Heart right ventricle (tissue), 16 donors: Measurements from ENCODE around the gene KIF6. TPM values are rescaled to one million over a fixed set of nuclear protein-coding genes. Genes with fewer than 3 reads are reported as not detected.

Experiments
- ATAC-seq, 8 donors: fragments of 200-7000 bp; cut with Tn5 transposase; one replicate each; pipeline ENCODE4 v1.9.1; 2020; ENCODE audit warnings: mild to moderate bottlenecking in 8 of 8, moderate library complexity in 8 of 8, moderate number of reproducible peaks in 1 of 8
- DNase-seq, 2 donors: peaks; one replicate each; pipeline ENCODE4 v3.0.0-alpha.2; 2020
- H3K27ac ChIP-seq, 10 donors: fragments of 200-600 bp; sonication (generic) in 2 of 10; one replicate each; pipeline versions ENCODE4 v1.5.0 to v1.8.0; 2020 to 2022; ENCODE audit warnings: mild to moderate bottlenecking in 3 of 10
- H3K27me3 ChIP-seq, 7 donors: fragments of 200-600 bp; one replicate each; pipeline ENCODE4 v1.8.0; 2021 to 2022; ENCODE audit warnings: mild to moderate bottlenecking in 2 of 7
- H3K36me3 ChIP-seq, 9 donors: fragments of 200-600 bp; sonication (generic) in 1 of 9; one replicate each; pipeline versions ENCODE4 v1.5.0 to v1.8.0; 2020 to 2022; ENCODE audit warnings: mild to moderate bottlenecking in 2 of 9
- H3K4me1 ChIP-seq, 9 donors: fragments of 200-600 bp; sonication (generic) in 1 of 9; one replicate each; pipeline versions ENCODE4 v1.5.0 to v1.8.0; 2020 to 2022; ENCODE audit warnings: mild to moderate bottlenecking in 4 of 9
- H3K4me3 ChIP-seq, 10 donors: fragments of 200-600 bp; sonication (generic) in 2 of 10; one replicate each; pipeline versions ENCODE4 v1.5.0 to v1.8.0; 2020 to 2022; ENCODE audit warnings: mild to moderate bottlenecking in 7 of 10, moderate library complexity in 2 of 10
- H3K9me3 ChIP-seq, 11 donors: fragments of 200-600 bp in 10 of 11; sonication (generic) in 2 of 11; one replicate each; pipeline versions ENCODE4 v1.5.0 to v1.8.0; 2013 to 2022; ENCODE audit warnings: mild to moderate bottlenecking in 2 of 11, control low read depth in 1 of 11, moderate library complexity in 1 of 11
- CTCF ChIP-seq, 9 donors: fragments of 200-600 bp; sonication (generic) in 2 of 9; IDR thresholded peaks; one replicate each; pipeline versions ENCODE4 v1.5.0 to v1.8.0; 2021 to 2022; ENCODE audit warnings: antibody characterized with exemption in 9 of 9, mild to moderate bottlenecking in 5 of 9, moderate library complexity in 1 of 9
- WGBS, 2 donors: extraction: QIAGEN DNeasy Blood & Tissue Kit; methylation state at CpG; one replicate each; pipeline ENCODE4 v1.1.7; 2013; ENCODE audit warnings: inconsistent platforms in 1 of 2; 5-methylcytosine and 5-hydroxymethylcytosine counted together
- intact Hi-C, 10 donors: fragments of 100-400 bp; cut with DNase I; formaldehyde crosslinking; loops; one replicate each; pipeline versions ENCODE4 v1.11.1 to v1.14.2; 2022
- polyA plus RNA-seq, 2 donors: library from polyadenylated mRNA; stranded (reverse); fragments of 200-250 nt; gene quantifications; one replicate each; pipeline ENCODE4 v1.2.3, GENCODE V29; 2013
- total RNA-seq, 10 donors: library from RNA; stranded (reverse); fragmentation: NEBNext Ultra II Directional in 3 of 10; extraction: Animal tissue kit (Norgen Biotek cat#: 25700) in 3 of 10; gene quantifications; one replicate each; pipeline versions ENCODE4 v1.2.1 to v1.2.4, GENCODE V29; 2021 to 2023
- donor health status: Arrhythmogenic right ventricular cardiomyopathy.
- donor health status: ischemic (EF 13 %, LVEDD 7.1; RV severe dilation, severe dysfunction).
- donor health status: healthy with polysubstance abuse.
- donor health status: DM: no; HTN: yes; CAD: no.
- donor health status: DM: no; HTN: no; CAD: no.
- donor health status: ischemic (EF 25% LVEDD 6.9; RV normal size, moderate dysfunction).
- donor health status: ischemic (EF 25% LVEDD 5.7; RV mildly dilated, moderate dysfunction).
- donor health status: healthy.
- donor health status: DM: yes; HTN: yes; CAD: no.
- donor health status: Ischemic cardiomyopathy.
- donor health status: ischemic (EF 35%, LVEDD 5.7; RV mildly dilated, moderate dysfunction).
- donor health status: nonischemic (EF 11% LVEDD 7.7; RV severe dilation, severe dysfunction).
- donor health status: DM: yes; HTN: yes; CAD: no.
- donor health status: PGD.
- donor health status: ischemic (EF 29% LVEDD 5.4; RV normal size, mild dysfunction).
- donor health status: nonischemic (EF 23%, LVEDD 6.1; RV moderate dilation, normal function).

The KIF6 gene
- total and polyA plus RNA-seq, 12 donors = 0.01 to 1.6 (median 0.45) TPM; not detected in 2

GRCh38 chr6:39608652-39609345 lies 116.4 kb downstream of the KIF6 start:
- Histone ChIP-seq H3K9me3 (no peaks in the 10 kb centered on the region), H3K27ac (no peak overlapping the region), H3K36me3 (no peaks in the 10 kb centered on the region), H3K4me1 (peaks cover 0 to 8% (median 0%) of the 10 kb centered on the region in 9 donors), H3K27me3 (peaks cover 0 to 6% (median 0%) of the 10 kb centered on the region in 7 donors), H3K4me3 (no peak overlapping the region)
- 80 to 85% methylated on average over 7 of the region's 7 CpGs for WGBS, 2 donors
- DNase-seq (no peak), ATAC-seq (no peak)
- intact Hi-C loops = no loop called here
- no peak for TF ChIP-seq CTCF (IDR thresholded peaks at IDR 0.05)

DNA sequence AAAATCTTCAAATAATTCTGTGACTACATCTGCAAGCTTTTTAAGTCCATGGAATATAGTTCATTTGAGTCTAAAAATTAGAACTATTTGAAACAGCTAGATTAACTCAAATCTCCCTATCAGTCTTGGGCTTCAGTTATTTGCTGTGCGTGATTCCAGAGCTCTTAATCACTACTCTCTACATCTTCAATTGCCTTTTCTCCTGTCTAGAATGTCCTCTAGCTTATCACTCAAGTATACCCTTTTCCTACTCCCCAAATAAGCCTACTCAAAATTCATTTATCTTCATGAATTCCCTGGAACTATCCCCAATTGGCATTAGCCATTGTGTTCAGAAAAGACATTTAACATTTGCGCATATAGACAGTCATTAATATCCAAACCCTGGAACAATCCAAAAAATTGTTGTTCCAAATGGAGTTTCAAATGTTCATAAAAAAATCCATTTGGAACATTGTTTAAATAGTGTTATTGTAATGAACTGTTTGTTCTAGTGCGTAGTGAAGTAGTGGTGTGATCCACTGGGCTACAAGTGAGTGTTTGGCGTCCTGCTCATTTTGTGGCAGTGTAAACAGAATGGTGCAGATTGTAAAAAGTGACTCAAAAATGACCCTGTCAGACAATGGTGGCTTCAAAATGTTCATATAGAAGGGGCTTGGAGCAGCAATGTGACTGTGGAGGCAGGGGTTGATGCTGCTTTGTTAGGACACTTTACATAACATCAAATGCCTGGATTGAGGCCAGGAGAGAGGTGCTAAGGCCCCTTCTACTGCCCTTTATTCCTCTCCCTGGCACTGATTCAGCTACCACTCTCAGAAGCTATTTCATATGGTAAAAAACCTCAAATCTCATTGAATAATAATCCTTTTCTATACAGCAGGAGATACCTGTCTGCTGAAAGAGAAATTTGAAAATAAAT lies 122.3 kb downstream of the KIF6 start:
- H3K9me3 ChIP-seq = no peaks in the 10 kb centered on the region
- intact Hi-C loops = loop anchor here in 1 of 10 donors (5.0 kb wide), 1 partner anchor 894 kb away; no protein-coding TSS in a partner anchor
- no peak overlapping the region for H3K27ac ChIP-seq
- TF ChIP-seq CTCF (IDR thresholded peaks at IDR 0.05) = no peak
- H3K4me1 ChIP-seq = no peaks in the 10 kb centered on the region
- DNase-seq (no peak), ATAC-seq (no peak)
- WGBS, 2 donors = 83 to 84% methylated on average over 4 of the region's 4 CpGs
- H3K27me3 ChIP-seq = peaks cover 0 to 6% (median 0%) of the 10 kb centered on the region in 7 donors
- no peak overlapping the region for H3K4me3 ChIP-seq
- no peaks in the 10 kb centered on the region for H3K36me3 ChIP-seq

- no peaks in the 10 kb centered on the region for H3K36me3 ChIP-seq
- DNase-seq (no peak), ATAC-seq (no peak)
- peaks cover 0 to 6% (median 0%) of the 10 kb centered on the region in 7 donors for H3K27me3 ChIP-seq
- H3K4me1 ChIP-seq = no peaks in the 10 kb centered on the region
- no peaks in the 10 kb centered on the region for H3K9me3 ChIP-seq
- H3K4me3 ChIP-seq = no peak overlapping the region
- TF ChIP-seq CTCF (IDR thresholded peaks at IDR 0.05) = no peak
- 65 to 78% methylated on average over 2 of the region's 2 CpGs for WGBS, 2 donors
- no peak overlapping the region for H3K27ac ChIP-seq
- intact Hi-C loops = loop anchor here in 1 of 10 donors (5.0 kb wide), 1 partner anchor 897 kb away; no protein-coding TSS in a partner anchor
Measured at GRCh38 chr6:39599973-39600372, 125.2 kb downstream of the KIF6 start.

DNA sequence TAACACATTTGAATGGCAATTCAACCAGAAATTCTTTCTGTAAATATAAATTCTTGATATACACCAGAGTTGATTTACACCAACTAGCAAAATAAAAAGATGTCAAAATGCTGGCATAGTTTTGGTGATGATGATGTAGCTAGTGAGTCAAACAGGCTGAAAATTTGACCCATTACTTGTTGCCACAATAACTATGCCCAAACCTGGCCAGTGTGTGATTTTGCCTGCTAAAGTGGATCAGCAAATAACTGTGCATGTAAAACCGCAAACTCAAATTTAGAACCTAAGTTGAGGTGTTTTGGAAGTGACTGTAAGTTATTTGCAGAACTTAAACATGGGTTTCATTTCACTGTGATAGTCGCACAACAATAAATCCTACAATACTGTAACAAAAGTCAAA lies 125.9 kb downstream of the KIF6 start:
- Histone ChIP-seq H3K9me3 (no peaks in the 10 kb centered on the region), H3K4me1 (no peaks in the 10 kb centered on the region), H3K36me3 (no peaks in the 10 kb centered on the region), H3K4me3 (no peak overlapping the region), H3K27ac (no peak overlapping the region), H3K27me3 (peaks cover 0 to 2% (median 0%) of the 10 kb centered on the region in 7 donors)
- TF ChIP-seq CTCF (IDR thresholded peaks at IDR 0.05) = no peak
- no peak for ATAC-seq
- intact Hi-C loops = no loop called here
- WGBS, 2 donors = 93 to 97% methylated on average over 2 of the region's 2 CpGs
- DNase-seq = no peak
